ENCODE data around the gene DENND10.
"Not testable (repeated sequence)": the region's sequence is repeated elsewhere in the genome, so short reads cannot be mapped to it uniquely, and the experiment has no call there.

The DENND10 gene

GRCh38 chr10:119101366-119102098, 2.4 kb upstream of the DENND10 start:
- Histone ChIP-seq H3K4me1 (ENCODE audit: control insufficient read depth, low read depth, low read length) (no peaks in the 10 kb centered on the region), H3K9ac (ENCODE audit: low read length) (no peak overlapping the region), H3K9me3 (ENCODE audit: control insufficient read depth, low read depth, low read length) (no peaks in the 10 kb centered on the region), H3K4me3 (ENCODE audit: low read length) (no peak overlapping the region), H3K27ac (ENCODE audit: low read length) (no peak overlapping the region), H3K27me3 (ENCODE audit: control insufficient read depth, insufficient read depth, low read length) (no peaks in the 10 kb centered on the region), H3K36me3 (ENCODE audit: control insufficient read depth, low read depth, low read length) (no peaks in the 10 kb centered on the region)

- Histone ChIP-seq H3K27ac (ENCODE audit: low read length) (no peak overlapping the region), H3K4me3 (ENCODE audit: low read length) (no peak overlapping the region), H3K9me3 (ENCODE audit: control insufficient read depth, low read depth, low read length) (no peaks in the 10 kb centered on the region)
Measured at GRCh38 chr10:119103241-119103902, 541 bp upstream of the DENND10 start.

GRCh38 chr10:119104654-119105015, 722 bp downstream of the DENND10 start:
- no peaks in the 10 kb centered on the region for H3K9me3 ChIP-seq (ENCODE audit: control insufficient read depth, low read depth, low read length)
- no peak overlapping the region for H3K27ac ChIP-seq (ENCODE audit: low read length)
- peak overlapping the region; percentile 82 for H3K4me3 ChIP-seq (ENCODE audit: low read length)
- H3K9ac ChIP-seq (ENCODE audit: low read length): peak overlapping the region; percentile 27
- H3K27me3 ChIP-seq (ENCODE audit: control insufficient read depth, insufficient read depth, low read length): no peaks in the 10 kb centered on the region
- no peaks in the 10 kb centered on the region for H3K4me1 ChIP-seq (ENCODE audit: control insufficient read depth, low read depth, low read length)
- H3K36me3 ChIP-seq (ENCODE audit: control insufficient read depth, low read depth, low read length): peaks cover 12% of the 10 kb centered on the region

More at GRCh38 chr10:119103241-119103902, 541 bp upstream of the DENND10 start:
- Histone ChIP-seq H3K27me3 (ENCODE audit: control insufficient read depth, insufficient read depth, low read length) (no peaks in the 10 kb centered on the region), H3K36me3 (ENCODE audit: control insufficient read depth, low read depth, low read length) (peaks cover 5% of the 10 kb centered on the region), H3K9ac (ENCODE audit: low read length) (no peak overlapping the region), H3K4me1 (ENCODE audit: control insufficient read depth, low read depth, low read length) (no peaks in the 10 kb centered on the region)

GRCh38 chr10:119105155-119105554, 1.2 kb downstream of the DENND10 start:
- Histone ChIP-seq H3K9ac (ENCODE audit: low read length) (no peak overlapping the region), H3K4me3 (ENCODE audit: low read length) (peak overlapping the region; percentile 82), H3K27ac (ENCODE audit: low read length) (no peak overlapping the region), H3K4me1 (ENCODE audit: control insufficient read depth, low read depth, low read length) (no peaks in the 10 kb centered on the region), H3K9me3 (ENCODE audit: control insufficient read depth, low read depth, low read length) (no peaks in the 10 kb centered on the region), H3K36me3 (ENCODE audit: control insufficient read depth, low read depth, low read length) (peaks cover 17% of the 10 kb centered on the region), H3K27me3 (ENCODE audit: control insufficient read depth, insufficient read depth, low read length) (no peaks in the 10 kb centered on the region)

GRCh38 chr10:119105899-119106298, 2.0 kb downstream of the DENND10 start:
- not testable (repeated sequence) for H3K4me1 ChIP-seq (ENCODE audit: control insufficient read depth, low read depth, low read length); H3K27ac ChIP-seq (ENCODE audit: low read length); H3K9me3 ChIP-seq (ENCODE audit: control insufficient read depth, low read depth, low read length); H3K9ac ChIP-seq (ENCODE audit: low read length); H3K27me3 ChIP-seq (ENCODE audit: control insufficient read depth, insufficient read depth, low read length); H3K4me3 ChIP-seq (ENCODE audit: low read length)
- peaks cover 25% of the 10 kb centered on the region for H3K36me3 ChIP-seq (ENCODE audit: control insufficient read depth, low read depth, low read length)

GRCh38 chr10:119107106-119107505, 3.2 kb downstream of the DENND10 start:
- not testable (repeated sequence) for H3K27me3 ChIP-seq (ENCODE audit: control insufficient read depth, insufficient read depth, low read length); H3K9me3 ChIP-seq (ENCODE audit: control insufficient read depth, low read depth, low read length); H3K4me3 ChIP-seq (ENCODE audit: low read length); H3K9ac ChIP-seq (ENCODE audit: low read length); H3K27ac ChIP-seq (ENCODE audit: low read length); H3K4me1 ChIP-seq (ENCODE audit: control insufficient read depth, low read depth, low read length)
- peaks cover 31% of the 10 kb centered on the region for H3K36me3 ChIP-seq (ENCODE audit: control insufficient read depth, low read depth, low read length)

- not testable (repeated sequence) for H3K4me3 ChIP-seq (ENCODE audit: low read length); H3K27me3 ChIP-seq (ENCODE audit: control insufficient read depth, insufficient read depth, low read length); H3K9ac ChIP-seq (ENCODE audit: low read length); H3K4me1 ChIP-seq (ENCODE audit: control insufficient read depth, low read depth, low read length); H3K9me3 ChIP-seq (ENCODE audit: control insufficient read depth, low read depth, low read length); H3K27ac ChIP-seq (ENCODE audit: low read length)
- peaks cover 32% of the 10 kb centered on the region for H3K36me3 ChIP-seq (ENCODE audit: control insufficient read depth, low read depth, low read length)
Measured at GRCh38 chr10:119107771-119108170, 3.9 kb downstream of the DENND10 start.

GRCh38 chr10:119112056-119112455, 8.1 kb downstream of the DENND10 start:
- Histone ChIP-seq H3K4me3 (ENCODE audit: low read length) (no peak overlapping the region), H3K27ac (ENCODE audit: low read length) (no peak overlapping the region), H3K36me3 (ENCODE audit: control insufficient read depth, low read depth, low read length) (peaks cover 53% of the 10 kb centered on the region)

GRCh38 chr10:119113751-119114732, 10.1 kb downstream of the DENND10 start:
- H3K36me3 ChIP-seq (ENCODE audit: control insufficient read depth, low read depth, low read length): peaks cover 58% of the 10 kb centered on the region
- H3K9me3 ChIP-seq (ENCODE audit: control insufficient read depth, low read depth, low read length): no peaks in the 10 kb centered on the region
- no peak overlapping the region for H3K27ac ChIP-seq (ENCODE audit: low read length)
- no peak overlapping the region for H3K9ac ChIP-seq (ENCODE audit: low read length)
- no peak overlapping the region for H3K4me3 ChIP-seq (ENCODE audit: low read length)
- no peaks in the 10 kb centered on the region for H3K27me3 ChIP-seq (ENCODE audit: control insufficient read depth, insufficient read depth, low read length)
- no peaks in the 10 kb centered on the region for H3K4me1 ChIP-seq (ENCODE audit: control insufficient read depth, low read depth, low read length)

More at GRCh38 chr10:119112056-119112455, 8.1 kb downstream of the DENND10 start:
- Histone ChIP-seq H3K9ac (ENCODE audit: low read length) (no peak overlapping the region), H3K9me3 (ENCODE audit: control insufficient read depth, low read depth, low read length) (no peaks in the 10 kb centered on the region), H3K27me3 (ENCODE audit: control insufficient read depth, insufficient read depth, low read length) (no peaks in the 10 kb centered on the region), H3K4me1 (ENCODE audit: control insufficient read depth, low read depth, low read length) (no peaks in the 10 kb centered on the region)

GRCh38 chr10:119115926-119116325, 12.0 kb downstream of the DENND10 start:
- Histone ChIP-seq H3K4me1 (ENCODE audit: control insufficient read depth, low read depth, low read length) (no peaks in the 10 kb centered on the region), H3K9ac (ENCODE audit: low read length) (no peak overlapping the region)

GRCh38 chr10:119116326-119116951, 12.5 kb downstream of the DENND10 start:
- Histone ChIP-seq H3K27ac (ENCODE audit: low read length) (no peak overlapping the region), H3K4me3 (ENCODE audit: low read length) (no peak overlapping the region), H3K9ac (ENCODE audit: low read length) (no peak overlapping the region), H3K36me3 (ENCODE audit: control insufficient read depth, low read depth, low read length) (peaks cover 53% of the 10 kb centered on the region), H3K4me1 (ENCODE audit: control insufficient read depth, low read depth, low read length) (no peaks in the 10 kb centered on the region), H3K9me3 (ENCODE audit: control insufficient read depth, low read depth, low read length) (no peaks in the 10 kb centered on the region), H3K27me3 (ENCODE audit: control insufficient read depth, insufficient read depth, low read length) (no peaks in the 10 kb centered on the region)

More at GRCh38 chr10:119115926-119116325, 12.0 kb downstream of the DENND10 start:
- H3K27ac ChIP-seq (ENCODE audit: low read length): no peak overlapping the region
- no peak overlapping the region for H3K4me3 ChIP-seq (ENCODE audit: low read length)
- no peaks in the 10 kb centered on the region for H3K27me3 ChIP-seq (ENCODE audit: control insufficient read depth, insufficient read depth, low read length)
- peaks cover 53% of the 10 kb centered on the region for H3K36me3 ChIP-seq (ENCODE audit: control insufficient read depth, low read depth, low read length)
- H3K9me3 ChIP-seq (ENCODE audit: control insufficient read depth, low read depth, low read length): no peaks in the 10 kb centered on the region

All from iPS-18a (cell line).